Stomach smooth muscle (tissue), 2 donors: ENCODE measurements around the gene ROM1.

Experiments used
- H3K27ac ChIP-seq: one replicate; pipeline ENCODE4 v1.7.0; 2013; ENCODE audit warnings: mild to moderate bottlenecking, low read length, inconsistent platforms
- H3K27me3 ChIP-seq, 2 donors: one replicate each; pipeline ENCODE4 v1.7.0; 2013; ENCODE audit warnings: low read length in 2 of 2; ENCODE audit not compliant: insufficient read depth in 2 of 2, control insufficient read depth in 1 of 2
- H3K36me3 ChIP-seq, 2 donors: one replicate each; pipeline ENCODE4 v1.7.0; 2013; ENCODE audit warnings: low read length in 2 of 2; ENCODE audit not compliant: control insufficient read depth in 2 of 2, insufficient read depth in 2 of 2
- H3K4me1 ChIP-seq: one replicate; pipeline ENCODE4 v1.7.0; 2013; ENCODE audit warnings: low read length; ENCODE audit not compliant: control insufficient read depth, insufficient read depth
- H3K4me3 ChIP-seq, 2 donors: one replicate each; pipeline ENCODE4 v1.7.0; 2013; ENCODE audit warnings: low read length in 2 of 2
- H3K9ac ChIP-seq, 2 donors: one replicate each; pipeline ENCODE4 v1.7.0; 2013; ENCODE audit warnings: low read length in 2 of 2, mild to moderate bottlenecking in 1 of 2
- H3K9me3 ChIP-seq, 2 donors: one replicate each; pipeline ENCODE4 v1.7.0; 2013; ENCODE audit warnings: low read length in 2 of 2; ENCODE audit not compliant: control insufficient read depth in 2 of 2
- donor health status: healthy.
- donor health status: Pancreatic carcinoma.

ROM1 gene

GRCh38 chr11:62627713-62628112 lies 14.7 kb downstream of the ROM1 start:
- H3K4me1 ChIP-seq = peaks cover 4% of the 10 kb centered on the region
- no peaks in the 10 kb centered on the region for H3K9me3 ChIP-seq
- no peak overlapping the region for H3K4me3 ChIP-seq
- H3K27me3 ChIP-seq = no peaks in the 10 kb centered on the region
- peaks cover 64 to 66% of the 10 kb centered on the region in 2 donors for H3K36me3 ChIP-seq
- no peak overlapping the region for H3K27ac ChIP-seq
- no peak overlapping the region for H3K9ac ChIP-seq

GRCh38 chr11:62632492-62632891 lies 19.4 kb downstream of the ROM1 start:
- H3K27ac ChIP-seq = peak overlapping the region; percentile 18
- H3K4me3 ChIP-seq = peak overlapping the region in 1 of 2 donors; percentile 34
- peaks cover 71 to 73% of the 10 kb centered on the region in 2 donors for H3K36me3 ChIP-seq
- peaks cover 6% of the 10 kb centered on the region for H3K4me1 ChIP-seq
- H3K9ac ChIP-seq = peak overlapping the region in 1 of 2 donors; percentile 13
- no peaks in the 10 kb centered on the region for H3K9me3 ChIP-seq
- no peaks in the 10 kb centered on the region for H3K27me3 ChIP-seq

- H3K4me1 ChIP-seq = peaks cover 23% of the 10 kb centered on the region
- H3K9ac ChIP-seq = no peak overlapping the region
- H3K4me3 ChIP-seq = peak overlapping the region in 1 of 2 donors; percentile 15
- no peak overlapping the region for H3K27ac ChIP-seq
- no peaks in the 10 kb centered on the region for H3K9me3 ChIP-seq
- H3K27me3 ChIP-seq = no peaks in the 10 kb centered on the region
- peaks cover 16% of the 10 kb centered on the region in 2 donors for H3K36me3 ChIP-seq
These were observed 31.2 kb downstream of the ROM1 start for GRCh38 chr11:62644220-62644619.

GRCh38 chr11:62645671-62645945 lies 32.6 kb downstream of the ROM1 start:
- Histone ChIP-seq H3K4me1 (peaks cover 23% of the 10 kb centered on the region), H3K27me3 (no peaks in the 10 kb centered on the region), H3K9ac (peak overlapping the region; percentile 95), H3K4me3 (peak overlapping the region; percentile 92), H3K9me3 (no peaks in the 10 kb centered on the region), H3K27ac (peak overlapping the region; percentile 89), H3K36me3 (peaks cover 18 to 20% of the 10 kb centered on the region in 2 donors)

GRCh38 chr11:62645946-62646824 lies 33.1 kb downstream of the ROM1 start, which contains the start of gene GANAB:
TSS of gene GANAB (minus strand) at chr11:62646613. CDS start at chr11:62646599, 14 bp downstream.
- peaks cover 23% of the 10 kb centered on the region for H3K4me1 ChIP-seq
- peak within 1 kb of the TSS; percentile 89 for H3K27ac ChIP-seq
- peaks cover 18 to 20% of the 10 kb centered on the region in 2 donors for H3K36me3 ChIP-seq
- peak within 1 kb of the TSS; percentile 92 for H3K4me3 ChIP-seq
- H3K27me3 ChIP-seq = no peaks in the 10 kb centered on the region
- H3K9me3 ChIP-seq = no peaks in the 10 kb centered on the region
- peak within 1 kb of the TSS; percentile 95 for H3K9ac ChIP-seq

GRCh38 chr11:62646825-62647608 lies 34.0 kb downstream of the ROM1 start:
- Histone ChIP-seq H3K9ac (peak overlapping the region; percentile 42 to 56), H3K4me1 (peaks cover 29% of the 10 kb centered on the region), H3K27me3 (no peaks in the 10 kb centered on the region), H3K4me3 (peak overlapping the region; percentile 60 to 92), H3K9me3 (no peaks in the 10 kb centered on the region), H3K36me3 (peaks cover 18 to 20% of the 10 kb centered on the region in 2 donors), H3K27ac (peak overlapping the region; percentile 24)

- Histone ChIP-seq H3K4me1 (peaks cover 35% of the 10 kb centered on the region), H3K36me3 (peaks cover 18 to 20% of the 10 kb centered on the region in 2 donors), H3K27ac (no peak overlapping the region), H3K27me3 (no peaks in the 10 kb centered on the region), H3K4me3 (no peak overlapping the region), H3K9me3 (no peaks in the 10 kb centered on the region), H3K9ac (no peak overlapping the region)
These were observed 34.5 kb downstream of the ROM1 start for GRCh38 chr11:62647609-62648005.

GRCh38 chr11:62648185-62648966 lies 35.3 kb downstream of the ROM1 start:
- no peaks in the 10 kb centered on the region for H3K27me3 ChIP-seq
- no peaks in the 10 kb centered on the region for H3K9me3 ChIP-seq
- H3K4me3 ChIP-seq = no peak overlapping the region
- no peak overlapping the region for H3K27ac ChIP-seq
- H3K9ac ChIP-seq = no peak overlapping the region
- H3K4me1 ChIP-seq = peaks cover 37% of the 10 kb centered on the region
- H3K36me3 ChIP-seq = peaks cover 18 to 20% of the 10 kb centered on the region in 2 donors

GRCh38 chr11:62648967-62649364 lies 35.9 kb downstream of the ROM1 start:
- H3K9ac ChIP-seq = no peak overlapping the region
- H3K27me3 ChIP-seq = no peaks in the 10 kb centered on the region
- no peaks in the 10 kb centered on the region for H3K9me3 ChIP-seq
- peaks cover 18 to 20% of the 10 kb centered on the region in 2 donors for H3K36me3 ChIP-seq
- no peak overlapping the region for H3K4me3 ChIP-seq
- no peak overlapping the region for H3K27ac ChIP-seq
- H3K4me1 ChIP-seq = peaks cover 37% of the 10 kb centered on the region

GRCh38 chr11:62649486-62649885 lies 36.4 kb downstream of the ROM1 start:
- Histone ChIP-seq H3K27ac (no peak overlapping the region), H3K9me3 (no peaks in the 10 kb centered on the region), H3K9ac (no peak overlapping the region), H3K36me3 (peaks cover 16% of the 10 kb centered on the region in 2 donors), H3K4me3 (no peak overlapping the region), H3K27me3 (no peaks in the 10 kb centered on the region), H3K4me1 (peaks cover 37% of the 10 kb centered on the region)
